Erythroblast (primary cell): ENCODE results near the gene SLC25A18.
"Not testable (repeated sequence)": the region's sequence is repeated elsewhere in the genome, so short reads cannot be mapped to it uniquely, and the experiment has no call there.

ENCODE experiments used
- DNase-seq, 2 experiments: peaks; one replicate each; lab custom pipeline; 2025; lab: John Stamatoyannopoulos, UW
- GATA1 ChIP-seq: IDR thresholded peaks from 2 replicates; pipeline ENCODE4 v1.6.1; 2011; ENCODE audit warnings: low read depth, mild to moderate bottlenecking, control low read depth, low read length, moderate library complexity
- POLR2A ChIP-seq: IDR thresholded peaks from 2 replicates; pipeline ENCODE4 v1.6.1; 2011; ENCODE audit warnings: mild to moderate bottlenecking, low read length

SLC25A18 gene

DNA sequence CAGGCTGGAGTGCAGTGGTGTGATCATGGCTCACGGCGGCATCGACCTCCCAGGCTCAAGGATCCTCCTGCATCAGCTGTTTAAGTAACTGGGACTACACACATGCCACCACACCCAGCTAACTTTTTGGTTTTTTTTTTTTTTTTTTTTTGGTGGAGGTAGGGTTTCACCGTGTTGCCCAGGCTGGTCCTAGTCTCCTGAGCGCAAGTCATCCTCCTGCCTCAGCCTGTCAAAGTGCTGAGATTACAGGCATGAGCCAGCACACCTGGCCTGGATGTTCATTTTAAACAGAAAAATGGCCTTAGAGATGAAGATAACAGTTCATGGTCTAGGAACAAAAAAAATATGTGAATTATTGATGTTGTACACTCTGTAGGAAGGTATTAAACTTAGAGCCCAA is 13.6 kb upstream of the SLC25A18 start:
- no peak for DNase-seq
- no peak for TF ChIP-seq POLR2A
- TF ChIP-seq GATA1 = no peak

DNA sequence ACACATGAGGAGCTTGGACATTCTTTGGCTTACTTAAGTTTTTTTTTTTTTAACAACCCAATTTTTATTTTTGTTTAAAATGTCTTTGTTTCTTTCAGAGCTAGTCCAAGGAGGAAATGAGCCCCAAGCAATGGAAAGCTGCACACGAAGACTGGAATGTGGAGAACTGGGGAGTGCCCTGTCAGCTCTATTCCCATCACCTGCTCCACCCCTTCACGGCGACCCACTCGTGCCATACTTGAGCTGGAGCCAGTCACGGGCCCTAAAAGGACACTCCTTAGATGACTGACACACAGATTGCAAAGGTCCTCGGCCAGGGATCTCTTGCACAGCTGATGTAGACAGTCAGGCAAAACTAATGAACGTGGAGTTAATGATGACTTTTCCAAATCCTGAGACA is 10.6 kb upstream of the SLC25A18 start:
- TF ChIP-seq GATA1 = no peak
- TF ChIP-seq POLR2A = no peak
- no peak for DNase-seq

DNA sequence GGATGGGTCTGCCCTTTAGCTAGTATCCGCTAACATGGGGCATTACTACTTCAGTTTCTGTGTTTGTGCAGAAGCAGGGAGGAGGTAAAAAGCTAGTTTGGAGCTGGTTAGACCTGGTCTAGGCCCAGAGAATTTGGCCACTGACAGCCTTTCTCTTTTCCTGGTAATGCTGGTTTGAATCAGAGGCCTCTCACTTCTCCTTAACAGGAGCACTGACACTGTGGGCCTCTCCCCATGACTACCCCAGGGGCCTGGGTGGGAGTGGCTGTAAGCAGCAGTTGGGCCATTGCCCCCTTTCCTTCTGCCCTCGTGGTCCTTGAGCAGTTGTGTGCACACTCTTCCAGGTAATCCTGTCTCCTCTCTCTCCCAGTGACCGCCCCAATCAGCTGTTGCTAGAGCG is 8.5 kb upstream of the SLC25A18 start:
- TF ChIP-seq GATA1 (no peak), POLR2A (no peak)
- no peak for DNase-seq

DNA sequence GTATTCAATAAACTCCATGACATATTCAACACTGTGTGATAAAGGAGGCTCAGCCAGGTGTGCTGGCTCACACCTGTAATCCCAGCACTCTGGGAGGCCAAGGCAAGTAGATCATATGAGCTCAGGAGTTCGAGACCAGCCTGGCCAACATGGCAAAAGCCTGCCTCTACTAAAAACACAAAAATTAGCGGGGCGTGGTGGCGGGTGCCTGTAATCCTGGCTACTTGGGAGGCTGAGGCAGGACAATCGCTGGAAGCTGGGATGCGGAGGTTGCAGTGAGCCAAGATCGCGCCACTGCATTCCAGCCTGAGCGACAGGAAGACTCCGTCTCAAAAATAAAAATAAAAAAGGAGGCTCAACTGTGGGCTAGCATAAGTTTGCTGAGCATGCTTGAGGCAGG is 4.1 kb upstream of the SLC25A18 start:
- DNase-seq = no peak
- TF ChIP-seq GATA1 (no peak), POLR2A (no peak)

DNA sequence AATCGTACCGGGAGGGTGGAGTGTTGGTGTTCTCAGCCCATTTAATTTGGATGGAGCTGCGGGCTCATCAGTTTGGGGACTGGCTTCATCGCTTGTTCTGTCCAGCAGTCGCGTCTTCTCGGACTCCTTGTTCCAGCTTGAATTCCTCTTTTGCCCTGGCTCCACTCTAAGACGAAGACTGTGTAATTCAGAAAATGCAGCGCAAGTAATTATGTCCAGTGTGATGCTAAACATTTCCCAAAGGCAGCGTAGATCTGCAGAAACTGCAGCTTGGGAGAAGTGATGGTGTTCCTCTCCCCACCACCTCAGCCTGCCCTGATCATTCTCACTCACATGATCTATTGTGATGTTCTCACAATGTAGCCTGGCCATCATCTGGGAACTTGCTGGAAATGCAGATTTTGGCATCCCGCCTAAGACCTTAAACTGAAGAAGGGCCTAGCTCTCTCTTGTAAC is 666 bp downstream of the SLC25A18 start:
- TF ChIP-seq POLR2A = no peak
- no peak for TF ChIP-seq GATA1
- DNase-seq = no peak

DNA sequence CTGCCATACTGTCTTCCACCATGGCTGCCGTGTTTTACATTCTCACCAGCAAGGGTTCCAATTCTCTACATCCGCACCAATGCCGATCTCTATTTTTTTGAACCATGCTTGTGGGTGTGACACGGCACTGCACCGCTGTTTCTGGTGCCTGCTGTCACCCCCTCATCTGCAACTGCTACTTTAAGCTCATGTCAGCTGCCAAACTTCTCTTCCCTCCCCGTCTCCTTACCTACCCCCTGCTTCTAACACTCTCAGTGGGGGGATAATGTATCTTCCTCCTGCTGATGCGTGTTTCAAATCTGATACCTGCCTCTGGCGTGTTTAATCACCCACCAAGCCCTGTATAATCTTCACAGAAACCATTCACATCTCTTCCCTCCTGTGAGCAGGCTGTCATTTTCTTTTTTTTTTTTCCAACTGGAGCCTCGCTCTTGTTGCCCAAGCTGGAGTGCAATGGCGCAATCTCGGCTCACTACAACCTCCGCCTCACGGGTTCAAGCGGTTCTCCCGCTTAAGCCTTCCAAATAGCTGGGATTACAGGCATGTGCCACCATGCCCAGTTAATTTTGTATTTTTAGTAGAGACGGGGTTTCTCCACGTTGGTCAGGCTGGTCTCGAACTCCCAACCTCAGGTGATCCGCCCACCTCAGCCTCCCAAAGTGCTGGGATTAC is 2.9 kb downstream of the SLC25A18 start:
- DNase-seq = not testable (repeated sequence)

DNA sequence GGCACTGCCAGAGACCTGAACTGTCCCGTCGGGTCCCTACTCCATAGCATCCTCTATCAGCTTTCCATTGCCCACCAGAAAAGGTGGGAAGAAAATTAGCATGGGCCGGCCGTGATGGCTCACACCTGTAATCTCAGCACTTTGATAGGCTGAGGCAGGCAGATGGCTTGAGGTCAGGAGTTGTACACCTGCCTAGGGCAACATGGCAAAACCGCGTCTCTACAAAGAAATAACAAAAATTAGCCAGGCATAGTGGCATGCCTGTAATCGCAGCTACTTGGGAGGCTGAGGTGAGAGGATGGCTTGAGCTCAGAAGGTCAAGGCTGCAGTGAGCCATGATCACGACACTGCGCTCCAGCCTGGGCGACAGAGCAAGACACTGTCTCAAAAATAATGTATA is 3.5 kb downstream of the SLC25A18 start:
- DNase-seq = no peak
- TF ChIP-seq POLR2A = no peak
- no peak for TF ChIP-seq GATA1

DNA sequence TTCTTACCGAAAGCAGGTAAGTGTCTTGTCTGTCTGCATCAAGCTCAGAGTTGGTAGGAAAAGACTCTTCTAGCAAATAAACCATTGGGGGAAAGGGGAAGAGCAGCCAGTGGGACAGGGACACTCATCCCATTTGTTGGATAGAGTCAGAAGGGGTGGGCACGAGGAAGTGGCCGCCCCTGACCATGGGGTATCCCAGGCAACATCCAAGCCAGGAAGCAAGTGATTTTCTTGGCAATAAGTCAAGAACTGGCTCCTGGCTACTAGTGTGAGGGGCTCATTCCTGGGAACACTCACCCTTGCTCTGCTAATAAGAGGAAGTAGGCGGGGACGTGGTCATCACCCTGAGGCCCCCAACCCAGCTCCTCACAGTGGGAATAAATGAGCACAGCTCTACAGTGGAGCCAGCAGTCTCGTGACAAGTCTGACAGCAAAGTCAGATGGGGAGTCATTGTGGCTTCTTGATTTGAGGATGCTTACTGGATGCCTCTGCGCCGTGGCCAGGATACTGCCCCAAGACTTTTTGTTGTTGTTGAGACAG is 6.7 kb downstream of the SLC25A18 start:
- DNase-seq = no peak
- no peak for TF ChIP-seq GATA1
- TF ChIP-seq POLR2A = no peak

DNA sequence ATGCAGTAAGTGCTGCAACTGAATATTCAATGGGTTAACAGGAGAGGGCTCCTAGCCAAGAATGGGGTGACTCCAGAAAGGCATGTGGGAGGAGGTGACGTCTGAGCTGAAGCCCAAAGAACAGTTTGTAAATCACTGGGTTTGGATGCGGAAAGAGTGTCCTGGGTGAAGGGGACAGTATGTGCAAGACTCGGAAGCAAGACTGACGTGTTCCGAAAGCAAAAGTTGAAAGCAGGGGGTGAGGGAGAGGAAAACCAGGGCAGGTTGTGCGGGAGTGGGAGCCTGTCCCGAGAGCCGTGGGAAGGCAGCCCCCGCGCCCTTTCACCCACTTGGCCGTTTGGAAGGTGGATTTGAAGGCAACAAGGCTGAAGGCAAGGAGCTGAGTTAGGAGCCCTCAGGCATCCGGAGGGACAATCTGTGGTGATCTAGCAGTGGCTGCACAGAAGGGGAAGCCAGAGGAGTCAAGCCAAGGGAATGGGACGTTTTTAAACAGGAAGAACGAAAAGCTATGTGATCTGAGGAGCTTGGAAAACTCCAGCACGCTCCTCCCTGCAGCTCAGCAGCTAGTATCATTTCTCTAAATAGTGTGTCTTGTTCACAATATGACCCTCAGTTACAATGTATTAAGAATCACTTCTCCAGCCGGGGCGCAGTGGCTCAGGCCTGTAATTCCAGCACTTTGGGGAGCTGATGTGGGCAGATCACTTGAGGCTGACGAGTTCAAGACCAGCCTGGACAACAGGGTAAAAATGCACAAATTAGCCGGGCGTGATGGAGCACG is 7.7 kb downstream of the SLC25A18 start:
- no peak for DNase-seq
- TF ChIP-seq POLR2A (no peak), GATA1 (no peak)

DNA sequence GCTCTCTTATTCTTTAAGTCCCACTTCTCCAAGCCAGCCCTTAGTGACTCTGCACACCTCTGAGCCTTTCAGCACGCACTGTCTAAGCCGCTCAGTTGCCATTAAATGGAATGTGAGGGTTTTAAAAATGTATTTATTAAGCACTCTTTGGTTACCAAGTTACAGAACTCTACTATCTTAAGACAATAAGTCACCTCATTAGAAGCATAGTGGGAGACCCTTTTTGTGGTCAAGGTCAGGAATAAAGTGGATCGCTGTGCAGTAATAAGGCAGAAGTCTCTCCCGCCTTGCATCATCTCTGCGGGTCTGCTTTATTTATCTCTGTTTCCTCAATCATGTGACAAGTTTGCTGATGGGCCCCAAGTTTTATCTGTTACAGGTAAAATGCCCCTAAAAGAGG is 11.9 kb downstream of the SLC25A18 start:
- no peak for DNase-seq

DNA sequence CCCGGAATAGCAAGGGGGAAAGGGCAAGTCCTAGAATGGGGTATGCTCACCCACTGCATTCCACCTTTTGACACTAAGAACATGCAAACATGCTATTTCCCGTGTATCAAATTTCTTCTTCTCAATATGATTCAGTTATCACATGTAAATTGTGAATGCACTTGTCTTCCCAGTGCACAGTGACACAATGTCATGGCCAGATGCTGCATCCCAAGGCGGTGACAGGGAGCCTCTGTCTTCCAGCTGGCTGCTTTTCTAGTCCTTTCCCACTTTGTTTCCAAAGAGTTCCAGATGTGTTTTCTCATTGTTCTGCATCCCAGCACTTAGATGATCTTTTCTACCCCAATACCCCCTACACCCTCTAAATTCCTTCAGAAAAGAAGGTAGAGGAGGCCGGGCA is 12.4 kb downstream of the SLC25A18 start:
- no peak for DNase-seq
- TF ChIP-seq POLR2A (no peak), GATA1 (no peak)

More for the DNA sequence above, 11.9 kb downstream of the SLC25A18 start:
- TF ChIP-seq POLR2A = no peak
- TF ChIP-seq GATA1 = no peak

DNA sequence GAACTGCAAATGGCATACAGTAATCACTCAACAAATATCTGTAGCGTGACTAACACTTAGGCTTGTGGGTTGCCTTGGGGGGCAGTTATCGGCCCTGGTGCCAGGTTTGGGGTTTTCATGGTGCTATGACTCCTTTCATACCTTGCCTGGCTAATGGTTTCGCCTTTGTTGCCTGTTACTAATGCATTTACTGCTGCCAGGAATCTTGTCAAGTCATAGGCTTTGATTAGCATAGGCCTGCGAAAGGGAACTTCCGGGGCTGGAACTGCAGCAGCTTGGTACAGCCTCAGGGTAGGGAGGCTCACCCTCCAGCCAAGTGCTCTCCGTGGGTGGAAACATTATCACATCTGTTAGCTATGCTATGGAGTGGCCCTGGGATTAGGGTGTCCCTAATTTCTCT is 13.2 kb downstream of the SLC25A18 start:
- no peak for DNase-seq
- TF ChIP-seq GATA1 = no peak
- TF ChIP-seq POLR2A = no peak

DNA sequence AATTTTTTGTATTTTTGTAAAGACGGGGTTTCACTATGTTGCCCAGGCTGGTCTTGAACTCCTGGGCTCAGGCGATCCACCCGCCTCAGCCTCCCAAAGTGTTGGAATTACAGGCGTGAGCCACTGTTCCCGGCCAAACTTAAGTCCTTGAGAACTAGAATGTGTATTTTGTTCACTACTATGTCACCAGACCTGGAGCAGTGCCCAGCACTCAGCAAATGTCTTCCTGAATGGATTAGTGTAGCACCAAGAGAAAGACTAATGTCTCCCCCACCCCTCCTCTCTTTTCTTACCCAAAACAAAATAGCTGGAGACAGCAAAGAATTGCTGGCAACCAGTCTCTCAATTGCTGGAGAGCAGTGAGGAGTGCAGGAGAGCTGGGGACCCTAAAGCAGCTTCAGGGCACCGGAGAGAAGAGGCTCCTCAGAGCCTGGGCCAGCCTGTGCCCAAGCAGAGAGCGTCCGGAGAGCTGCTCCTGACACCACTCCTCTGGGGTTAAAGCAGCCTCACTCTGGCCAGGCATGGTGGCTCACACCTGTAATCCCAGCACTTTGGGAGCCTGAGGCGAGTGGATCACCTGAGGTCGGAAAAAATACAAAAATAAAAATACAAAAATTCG is 14.9 kb downstream of the SLC25A18 start:
- TF ChIP-seq GATA1 (no peak), POLR2A (no peak)

DNA sequence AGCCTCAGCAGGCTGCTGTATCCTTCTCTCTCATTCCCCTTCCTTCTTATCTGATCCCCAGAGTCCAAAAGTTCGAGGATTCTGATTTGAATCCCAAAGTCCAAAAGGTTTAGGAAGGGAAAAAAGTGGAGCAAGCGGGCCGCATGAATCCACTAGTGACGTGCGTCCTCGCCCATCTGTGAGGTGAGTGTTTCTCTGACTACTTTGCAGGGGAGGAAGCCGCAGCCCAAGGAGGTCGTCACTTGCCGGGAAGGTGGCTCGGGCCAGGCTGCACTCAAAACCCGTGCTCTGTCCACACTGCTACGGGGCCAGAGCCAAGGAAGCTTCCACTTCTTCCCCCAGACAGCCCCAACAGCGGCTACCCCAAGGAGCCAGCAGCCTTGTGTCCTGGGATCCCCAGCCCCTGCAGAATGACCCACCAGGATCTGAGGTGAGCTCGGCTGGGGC is 16.3 kb downstream of the SLC25A18 start:
- no peak for TF ChIP-seq GATA1
- TF ChIP-seq POLR2A = no peak
- no peak for DNase-seq

More for the DNA sequence above, 14.9 kb downstream of the SLC25A18 start:
- DNase-seq = no peak
